Activated B cell treated with CpG ODN at 0.5 μM for 24 hours (primary cell): Measurements from ENCODE around the gene ATG101. TPM values are rescaled to one million over a fixed set of nuclear protein-coding genes. Genes with fewer than 3 reads are reported as not detected.

Experiments used
- ATAC-seq: fragments of 200-7000 bp; cut with Tn5 transposase; one replicate; pipeline ENCODE4 v1.10.0; 2021; ENCODE audit warnings: low read depth, mild to moderate bottlenecking, moderate library complexity
- CTCF ChIA-PET: fragments of 350-600 bp; sonication (Branson Sonifier 250); formaldehyde crosslinking; loops from one replicate; lab custom pipeline; 2021; ENCODE audit warnings: antibody characterized with exemption; lab: Charles Lee
- POLR2A ChIA-PET: fragments of 350-600 bp; sonication (Branson Sonifier 250); formaldehyde crosslinking; loops from one replicate; lab custom pipeline; 2021; ENCODE audit warnings: antibody characterized with exemption; lab: Charles Lee
- DNase-seq: peaks from one replicate; pipeline ENCODE4 v3.0.0; 2022
- H3K27ac Mint-ChIP-seq: one replicate; pipeline ENCODE4 v1.8.0; 2020; ENCODE audit warnings: mixed read lengths
- H3K27me3 Mint-ChIP-seq: one replicate; pipeline ENCODE4 v1.8.0; 2021; ENCODE audit warnings: mixed read lengths
- H3K36me3 Mint-ChIP-seq: one replicate; pipeline ENCODE4 v1.8.0; 2021; ENCODE audit warnings: low read depth, mixed read lengths
- H3K4me1 Mint-ChIP-seq: one replicate; pipeline ENCODE4 v1.8.0; 2021; ENCODE audit warnings: mixed read lengths
- H3K4me3 Mint-ChIP-seq: one replicate; pipeline ENCODE4 v1.8.0; 2020; ENCODE audit warnings: mild to moderate bottlenecking, mixed read lengths
- H3K9me3 Mint-ChIP-seq: one replicate; pipeline ENCODE4 v1.8.0; 2020; ENCODE audit warnings: mixed read lengths
- CTCF ChIP-seq: fragments of 200-600 bp; IDR thresholded peaks from one replicate; pipeline ENCODE4 v1.8.0; 2022; ENCODE audit warnings: antibody characterized with exemption, mild to moderate bottlenecking
- intact Hi-C: fragments of 100-400 bp; cut with micrococcal nuclease; formaldehyde crosslinking; loops from one replicate; pipeline ENCODE4 v1.15.1; 2024
- total RNA-seq: library from RNA; stranded (reverse); gene quantifications from 2 replicates; pipeline ENCODE4 v1.2.3, GENCODE V29; 2022

ATG101 gene, protein sequence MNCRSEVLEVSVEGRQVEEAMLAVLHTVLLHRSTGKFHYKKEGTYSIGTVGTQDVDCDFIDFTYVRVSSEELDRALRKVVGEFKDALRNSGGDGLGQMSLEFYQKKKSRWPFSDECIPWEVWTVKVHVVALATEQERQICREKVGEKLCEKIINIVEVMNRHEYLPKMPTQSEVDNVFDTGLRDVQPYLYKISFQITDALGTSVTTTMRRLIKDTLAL
- 25.6 and 32.5 TPM in 2 replicates for total RNA-seq

DNA sequence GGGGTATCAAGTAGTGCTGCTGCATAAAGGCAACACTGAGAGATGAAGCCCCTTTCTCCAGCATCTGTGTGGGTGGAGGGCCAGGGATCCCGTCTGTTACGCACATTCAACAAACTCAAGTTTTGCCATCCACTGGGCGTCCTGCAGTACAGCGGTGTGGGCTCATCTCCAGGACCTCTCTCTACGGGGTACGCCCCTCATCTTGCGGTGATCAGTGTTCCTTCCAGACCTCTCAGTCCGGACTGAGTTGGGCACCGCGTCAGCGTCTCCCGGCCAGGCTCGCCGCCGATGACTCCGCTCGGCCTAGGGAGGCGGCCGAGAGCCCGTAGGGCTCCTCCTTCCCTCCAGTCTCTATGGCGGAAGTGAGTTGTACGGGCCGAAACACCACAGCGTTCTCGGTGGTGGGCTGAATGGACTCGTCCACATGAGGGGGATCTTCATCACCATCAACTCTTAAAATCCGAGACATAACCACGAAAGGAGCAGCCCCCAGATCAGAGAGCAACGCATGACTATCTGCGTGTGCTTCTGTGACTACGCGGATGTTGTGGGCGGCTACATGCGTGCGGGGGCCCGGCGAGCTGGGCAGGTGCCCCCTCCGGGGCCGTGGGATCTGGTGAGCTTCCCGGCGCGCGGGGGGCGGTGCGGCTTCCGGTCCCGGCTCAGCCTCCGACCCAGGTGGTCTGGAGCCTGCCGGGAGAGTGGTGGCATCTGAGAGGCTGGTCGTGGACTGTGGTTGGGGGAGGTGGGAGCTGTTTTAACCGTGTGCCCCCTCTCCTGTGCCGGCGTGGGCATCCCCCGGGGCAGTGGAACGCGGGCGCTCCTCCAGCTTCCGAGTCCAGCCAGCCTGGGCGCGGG is at the start of gene ATG101:
Gene ATG101, plus strand, starts transcription at position 652 of the 858 bp plus-strand sequence. CDS start 3,673 bp downstream, outside the sequence.
- peak within 1 kb of the TSS; percentile 87 for H3K4me3 Mint-ChIP-seq
- DNase-seq (peak; percentile 87), ATAC-seq (peak; percentile 94)
- peaks cover 25% of the 10 kb centered on the region for H3K36me3 Mint-ChIP-seq
- H3K27ac Mint-ChIP-seq, result peak within 1 kb of the TSS; percentile 96
- CTCF ChIA-PET, result interaction anchor here (0.7 to 7.0 kb wide), 13 partner anchors 9 to 89 kb away, joined by 3 to 89 read pairs (median 4); partner anchors contain the start of gene NR4A1
- H3K27me3 Mint-ChIP-seq, result no peaks in the 10 kb centered on the region
- no peaks in the 10 kb centered on the region for H3K9me3 Mint-ChIP-seq
- POLR2A ChIA-PET, result interaction anchor here (0.5 to 7.8 kb wide), 19 partner anchors 10 to 1958 kb away, joined by 3 to 99 read pairs (median 5); partner anchors contain the start of genes NR4A1 and TAMALIN
- intact Hi-C loops, result loop anchor here (1.0 kb wide), 5 partner anchors 12 to 49 kb away; partner anchors contain the start of gene NR4A1
- peak; percentile 31 for TF ChIP-seq CTCF
- H3K4me1 Mint-ChIP-seq, result peaks cover 47% of the 10 kb centered on the region

- Mint-ChIP-seq H3K27ac (peak overlapping the region; percentile 21), H3K36me3 (peaks cover 9% of the 10 kb centered on the region), H3K9me3 (no peaks in the 10 kb centered on the region), H3K27me3 (no peaks in the 10 kb centered on the region), H3K4me1 (peaks cover 58% of the 10 kb centered on the region), H3K4me3 (peak overlapping the region; percentile 29)
- TF ChIP-seq CTCF, result no peak
- intact Hi-C loops, result loop anchor here (1.0 to 5.0 kb wide), 2 partner anchors 27 to 598 kb away; partner anchors contain the start of gene SLC4A8
- ATAC-seq, result peak; percentile 58
- POLR2A ChIA-PET, result interaction anchor here (1.6 to 7.5 kb wide), 3 partner anchors 13 to 30 kb away, joined by 4 to 217 read pairs (median 54); partner anchors contain the start of genes NR4A1 and TAMALIN
- CTCF ChIA-PET, result interaction anchor here (0.7 to 13.2 kb wide), 15 partner anchors 11 to 680 kb away, joined by 3 to 342 read pairs (median 6); partner anchors contain the start of genes SMIM41 and TAMALIN
- peak; percentile 61 for DNase-seq
These were observed 49.0 kb upstream of the ATG101 start for GRCh38 chr12:52020539-52021336.

GRCh38 chr12:52022841-52023181 is 47.0 kb upstream of the ATG101 start:
- no peaks in the 10 kb centered on the region for H3K9me3 Mint-ChIP-seq
- POLR2A ChIA-PET, result interaction anchor here (0.9 to 7.5 kb wide), 8 partner anchors 10 to 95 kb away, joined by 3 to 217 read pairs (median 28); partner anchors contain the start of genes ATG101, NR4A1 and TAMALIN
- no peaks in the 10 kb centered on the region for H3K27me3 Mint-ChIP-seq
- no peak for DNase-seq
- no peaks in the 10 kb centered on the region for H3K36me3 Mint-ChIP-seq
- H3K27ac Mint-ChIP-seq, result no peak overlapping the region
- CTCF ChIA-PET, result interaction anchor here (0.6 to 13.2 kb wide), 17 partner anchors 9 to 132 kb away, joined by 3 to 342 read pairs (median 6); partner anchors contain the start of genes ATG101, NR4A1, SMIM41 and TAMALIN
- H3K4me1 Mint-ChIP-seq, result peaks cover 57% of the 10 kb centered on the region
- intact Hi-C loops, result loop anchor here (1.0 to 5.0 kb wide), 4 partner anchors 17 to 984 kb away; partner anchors contain the start of genes EIF4B, SLC4A8 and TAMALIN
- no peak for TF ChIP-seq CTCF
- peak overlapping the region; percentile 81 for H3K4me3 Mint-ChIP-seq
- peak; percentile 2 for ATAC-seq

DNA sequence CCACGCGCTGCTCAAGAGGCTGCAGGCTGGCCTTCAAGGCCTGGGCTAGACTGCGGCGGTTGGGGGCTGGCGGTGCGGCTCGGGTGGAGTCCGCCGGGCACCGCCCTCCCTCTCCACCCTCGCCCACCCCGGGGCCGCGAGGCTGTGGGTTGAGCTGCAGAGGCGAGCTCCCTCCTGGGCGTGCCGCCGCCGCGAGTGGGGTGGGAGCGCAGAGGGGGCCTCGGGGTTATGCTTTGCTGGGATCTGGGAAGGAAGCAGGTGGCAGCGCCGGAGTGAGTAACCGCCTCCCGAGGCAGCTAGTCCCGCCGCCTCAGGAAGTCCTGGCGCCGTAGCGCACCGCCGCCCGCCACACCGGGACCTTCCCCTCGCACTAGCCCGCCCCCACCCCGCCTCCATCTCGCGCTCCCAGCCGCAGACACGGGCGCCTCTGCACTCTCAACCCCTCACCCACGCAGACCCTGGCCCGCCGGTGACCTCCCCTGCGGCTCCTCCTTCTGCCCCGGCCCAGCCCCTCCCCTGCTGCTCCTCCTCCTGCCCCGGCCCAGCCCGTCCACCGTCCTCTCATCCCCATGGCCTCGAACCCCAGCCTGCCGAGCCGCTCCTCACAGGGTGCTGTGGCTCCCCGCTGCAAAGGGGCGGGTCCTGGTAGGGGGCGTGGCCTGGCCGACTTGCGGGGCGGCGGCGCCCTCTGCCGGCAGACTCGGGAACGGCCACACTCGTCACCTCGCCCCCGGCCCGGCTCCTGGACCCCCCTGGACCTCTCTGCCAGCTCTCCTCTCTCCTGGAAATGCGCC is 46.4 kb upstream of the ATG101 start:
- ATAC-seq, result peak; percentile 63
- Mint-ChIP-seq H3K27me3 (no peaks in the 10 kb centered on the region), H3K4me1 (peaks cover 57% of the 10 kb centered on the region), H3K9me3 (no peaks in the 10 kb centered on the region), H3K36me3 (no peaks in the 10 kb centered on the region), H3K4me3 (peak overlapping the region; percentile 81), H3K27ac (no peak overlapping the region)
- intact Hi-C loops, result loop anchor here (1.0 to 5.0 kb wide), 4 partner anchors 17 to 983 kb away; partner anchors contain the start of genes EIF4B, SLC4A8 and TAMALIN
- POLR2A ChIA-PET, result interaction anchor here (0.7 to 7.5 kb wide), 9 partner anchors 9 to 345 kb away, joined by 3 to 217 read pairs (median 15); partner anchors contain the start of genes ATG101, NR4A1 and TAMALIN
- peak; percentile 92 for DNase-seq
- CTCF ChIA-PET, result interaction anchor here (0.7 to 13.2 kb wide), 20 partner anchors 8 to 100 kb away, joined by 3 to 342 read pairs (median 5); partner anchors contain the start of genes ATG101, NR4A1, SMIM41 and TAMALIN
- TF ChIP-seq CTCF, result peak; percentile 86
